ENCODE measurements around the gene FAP. TPM values are rescaled to one million over a fixed set of nuclear protein-coding genes. Genes with fewer than 3 reads are reported as not detected.

Gene FAP
- total RNA-seq, 2 donors from 2014 or later = 2.3 to 4.2 TPM

DNA sequence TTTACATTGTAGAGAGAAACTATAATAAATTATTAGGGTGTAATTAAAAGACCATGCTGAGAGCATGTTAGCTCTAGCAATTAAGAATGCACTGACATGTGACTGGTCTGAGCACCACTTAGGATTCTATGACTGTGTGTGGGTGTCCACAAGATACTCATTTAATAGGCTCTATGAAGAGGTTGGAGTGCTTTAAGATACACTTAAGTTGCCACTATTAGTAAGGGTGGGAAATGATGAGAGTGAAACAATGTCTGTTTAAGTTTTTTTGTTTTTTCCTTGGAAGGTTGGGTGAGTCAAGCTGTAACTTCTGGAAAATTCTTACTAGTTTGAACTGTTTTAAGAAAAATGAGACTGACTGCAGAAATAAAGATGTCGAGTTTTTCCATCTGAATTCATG lies 1.8 kb upstream of the FAP start:
- intact Hi-C loops (cut with DNase I) = no loop called here
- WGBS, 2 donors = 80 to 86% methylated on average over 1 of the region's 1 CpG
- H3K27ac ChIP-seq = peak overlapping the region in 1 of 4 donors; percentile 45
- peaks cover 0 to 5% (median 0%) of the 10 kb centered on the region in 3 donors for H3K9me3 ChIP-seq
- ATAC-seq (no peak), DNase-seq (no peak)
- H3K4me3 ChIP-seq = no peak overlapping the region
- H3K27me3 ChIP-seq = no peaks in the 10 kb centered on the region
- H3K4me1 ChIP-seq = no peaks in the 10 kb centered on the region
- no peak for TF ChIP-seq POLR2A (IDR thresholded peaks at IDR 0.05)
- TF ChIP-seq, protein P1, sequence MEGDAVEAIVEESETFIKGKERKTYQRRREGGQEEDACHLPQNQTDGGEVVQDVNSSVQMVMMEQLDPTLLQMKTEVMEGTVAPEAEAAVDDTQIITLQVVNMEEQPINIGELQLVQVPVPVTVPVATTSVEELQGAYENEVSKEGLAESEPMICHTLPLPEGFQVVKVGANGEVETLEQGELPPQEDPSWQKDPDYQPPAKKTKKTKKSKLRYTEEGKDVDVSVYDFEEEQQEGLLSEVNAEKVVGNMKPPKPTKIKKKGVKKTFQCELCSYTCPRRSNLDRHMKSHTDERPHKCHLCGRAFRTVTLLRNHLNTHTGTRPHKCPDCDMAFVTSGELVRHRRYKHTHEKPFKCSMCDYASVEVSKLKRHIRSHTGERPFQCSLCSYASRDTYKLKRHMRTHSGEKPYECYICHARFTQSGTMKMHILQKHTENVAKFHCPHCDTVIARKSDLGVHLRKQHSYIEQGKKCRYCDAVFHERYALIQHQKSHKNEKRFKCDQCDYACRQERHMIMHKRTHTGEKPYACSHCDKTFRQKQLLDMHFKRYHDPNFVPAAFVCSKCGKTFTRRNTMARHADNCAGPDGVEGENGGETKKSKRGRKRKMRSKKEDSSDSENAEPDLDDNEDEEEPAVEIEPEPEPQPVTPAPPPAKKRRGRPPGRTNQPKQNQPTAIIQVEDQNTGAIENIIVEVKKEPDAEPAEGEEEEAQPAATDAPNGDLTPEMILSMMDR (IDR thresholded peaks at IDR 0.05) = no peak
- no peaks in the 10 kb centered on the region for H3K36me3 ChIP-seq (replicated peaks in 1 of 2; ENCODE audit: insufficient read depth in 1 of 2, low read depth in 2 of 2)

DNA sequence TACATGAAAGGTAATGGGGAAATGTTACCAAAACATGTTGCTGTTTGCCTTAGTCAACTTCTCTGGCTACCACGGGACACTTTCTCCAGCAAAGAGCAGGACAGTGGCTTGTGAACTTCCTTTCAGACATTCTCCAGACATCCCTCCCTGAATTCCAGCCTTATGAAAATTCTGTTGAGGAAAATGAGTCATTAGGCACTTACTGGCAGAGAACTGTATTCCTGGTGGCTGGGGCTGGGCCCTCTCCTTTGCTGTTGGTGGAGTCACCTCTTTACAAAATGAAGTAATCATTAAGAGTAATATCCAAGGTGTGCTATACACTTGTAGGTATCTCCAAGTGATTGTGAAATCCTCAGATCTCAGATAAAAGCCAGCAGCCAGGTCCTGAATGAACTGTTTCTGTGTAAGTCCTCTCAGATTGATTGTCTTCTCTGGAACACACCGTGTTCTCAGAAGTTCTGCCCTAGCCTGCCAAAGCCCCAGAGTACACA lies 1.3 kb upstream of the FAP start:
- Histone ChIP-seq H3K4me1 (no peaks in the 10 kb centered on the region), H3K9me3 (peaks cover 0 to 5% (median 0%) of the 10 kb centered on the region in 3 donors), H3K4me3 (no peak overlapping the region), H3K27ac (peak overlapping the region in 1 of 4 donors; percentile 45), H3K27me3 (no peaks in the 10 kb centered on the region), H3K36me3 (replicated peaks in 1 of 2; ENCODE audit: insufficient read depth in 1 of 2, low read depth in 2 of 2) (no peaks in the 10 kb centered on the region)
- WGBS, 2 donors = 63 to 64% methylated on average over 2 of the region's 2 CpGs
- TF ChIP-seq, protein P1 (IDR thresholded peaks at IDR 0.05) = no peak
- no peak for TF ChIP-seq POLR2A (IDR thresholded peaks at IDR 0.05)
- intact Hi-C loops (cut with DNase I) = no loop called here
- DNase-seq (peak in 2 of 4 donors; percentile 22 to 32), ATAC-seq (peak; percentile 52)

DNA sequence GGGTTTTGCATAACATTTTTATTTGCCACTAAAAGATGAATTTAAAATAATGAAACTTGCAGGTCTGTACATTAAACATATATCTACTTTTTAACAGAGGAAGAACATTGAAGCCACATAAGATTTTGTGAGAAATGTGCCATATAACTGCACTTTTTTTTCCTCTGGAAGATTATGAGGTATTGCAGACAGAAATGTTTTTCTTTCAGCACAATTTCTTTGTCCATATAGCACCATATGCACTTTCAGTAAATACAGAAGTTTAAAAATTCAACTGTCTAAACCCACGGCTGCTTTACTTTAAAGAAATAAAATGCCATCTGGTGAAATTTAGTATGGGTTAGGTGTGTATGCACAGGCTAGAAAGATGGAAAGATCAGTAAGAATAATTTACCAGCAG lies 470 bp upstream of the FAP start:
- ATAC-seq = no peak
- 75 to 77% methylated on average over 1 of the region's 1 CpG for WGBS, 2 donors

DNA sequence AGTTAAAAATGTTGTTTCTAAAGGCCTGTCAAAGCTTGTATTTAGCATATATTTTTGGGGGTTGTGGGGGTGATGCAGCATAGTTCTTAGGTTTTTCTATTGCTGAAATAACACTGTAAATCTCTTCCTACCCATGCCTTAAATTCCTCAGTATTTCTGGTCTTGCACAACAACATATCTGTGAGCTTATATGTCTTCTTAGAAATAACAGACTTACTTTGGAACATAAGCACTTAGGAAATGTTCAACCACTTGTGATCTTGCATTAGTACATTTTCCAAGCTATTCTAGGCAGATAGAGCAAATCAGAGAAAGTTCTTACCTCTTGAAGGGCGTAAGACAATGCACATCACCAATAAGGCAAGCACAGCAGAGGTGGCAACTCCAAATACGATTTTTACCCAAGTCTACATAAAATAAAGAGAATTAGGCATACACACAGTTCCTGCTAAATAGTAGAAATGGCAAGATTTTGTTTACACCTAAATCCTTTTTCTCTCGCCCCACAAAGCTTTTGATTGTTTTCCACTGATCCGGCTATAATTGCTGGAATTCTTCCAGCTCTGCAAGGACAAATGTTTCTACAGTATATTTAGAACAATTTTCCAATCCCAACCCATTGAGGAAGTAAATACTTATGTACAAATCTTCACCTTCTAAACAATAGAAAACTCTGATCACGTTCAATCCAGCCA lies 512 bp downstream of the FAP start:
- Histone ChIP-seq H3K36me3 (replicated peaks in 1 of 2; ENCODE audit: insufficient read depth in 1 of 2, low read depth in 2 of 2) (no peaks in the 10 kb centered on the region), H3K9me3 (peaks cover 0 to 2% (median 0%) of the 10 kb centered on the region in 3 donors), H3K27me3 (no peaks in the 10 kb centered on the region), H3K4me1 (no peaks in the 10 kb centered on the region), H3K27ac (peak overlapping the region in 1 of 4 donors; percentile 2), H3K4me3 (no peak overlapping the region)
- DNase-seq (no peak), ATAC-seq (peak; percentile 31)
- WGBS, 2 donors = 29 to 34% methylated on average over 5 of the region's 5 CpGs
- intact Hi-C loops (cut with DNase I) = no loop called here
- TF ChIP-seq, protein P1 (IDR thresholded peaks at IDR 0.05) = no peak
- no peak for TF ChIP-seq POLR2A (IDR thresholded peaks at IDR 0.05)

More for the DNA sequence above, 470 bp upstream of the FAP start:
- H3K9me3 ChIP-seq = peaks cover 0 to 5% (median 0%) of the 10 kb centered on the region in 3 donors
- H3K4me3 ChIP-seq = no peak overlapping the region
- H3K27ac ChIP-seq = peak overlapping the region in 1 of 4 donors; percentile 2
- intact Hi-C loops (cut with DNase I) = no loop called here
- H3K27me3 ChIP-seq = no peaks in the 10 kb centered on the region
- no peak for DNase-seq
- TF ChIP-seq, protein P1 (IDR thresholded peaks at IDR 0.05) = no peak
- no peak for TF ChIP-seq POLR2A (IDR thresholded peaks at IDR 0.05)
- H3K36me3 ChIP-seq (replicated peaks in 1 of 2; ENCODE audit: insufficient read depth in 1 of 2, low read depth in 2 of 2) = no peaks in the 10 kb centered on the region
- no peaks in the 10 kb centered on the region for H3K4me1 ChIP-seq

DNA sequence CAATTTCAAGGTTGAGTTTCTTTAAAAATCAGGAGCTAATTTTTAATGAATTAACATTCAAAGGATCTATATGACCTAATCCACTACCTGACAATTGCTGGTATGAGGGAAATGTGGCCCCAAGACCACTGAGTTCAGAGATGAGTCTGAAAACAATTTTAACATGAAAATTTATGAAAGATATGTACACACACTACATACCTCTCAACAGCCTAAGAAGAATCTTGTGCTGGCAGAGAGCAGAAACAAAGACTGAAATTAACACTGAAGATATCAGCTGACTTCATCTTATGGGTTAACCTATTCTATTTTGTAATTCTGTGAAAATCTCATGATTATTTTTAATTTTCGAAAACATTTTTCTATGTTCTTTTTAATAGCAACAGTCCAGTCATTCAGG lies 1.7 kb downstream of the FAP start:
- Histone ChIP-seq H3K4me1 (no peaks in the 10 kb centered on the region), H3K27me3 (no peaks in the 10 kb centered on the region), H3K27ac (no peak overlapping the region), H3K4me3 (no peak overlapping the region), H3K36me3 (replicated peaks in 1 of 2; ENCODE audit: insufficient read depth in 1 of 2, low read depth in 2 of 2) (no peaks in the 10 kb centered on the region), H3K9me3 (no peaks in the 10 kb centered on the region)
- WGBS, 2 donors = 22 to 37% methylated on average over 1 of the region's 1 CpG
- intact Hi-C loops (cut with DNase I) = no loop called here
- TF ChIP-seq, protein P1 (IDR thresholded peaks at IDR 0.05) = no peak
- TF ChIP-seq POLR2A (IDR thresholded peaks at IDR 0.05) = no peak
- no peak for ATAC-seq
- DNase-seq = no peak
